ENCODE results near the gene SOX9.

The SOX9 gene

GRCh38 chr17:72120642-72121163 lies at the start of gene SOX9:
Gene SOX9 (plus strand): TSS chr17:72121020. CDS start chr17:72121392, 372 bp downstream.
- no peak for DNase-seq

DNA sequence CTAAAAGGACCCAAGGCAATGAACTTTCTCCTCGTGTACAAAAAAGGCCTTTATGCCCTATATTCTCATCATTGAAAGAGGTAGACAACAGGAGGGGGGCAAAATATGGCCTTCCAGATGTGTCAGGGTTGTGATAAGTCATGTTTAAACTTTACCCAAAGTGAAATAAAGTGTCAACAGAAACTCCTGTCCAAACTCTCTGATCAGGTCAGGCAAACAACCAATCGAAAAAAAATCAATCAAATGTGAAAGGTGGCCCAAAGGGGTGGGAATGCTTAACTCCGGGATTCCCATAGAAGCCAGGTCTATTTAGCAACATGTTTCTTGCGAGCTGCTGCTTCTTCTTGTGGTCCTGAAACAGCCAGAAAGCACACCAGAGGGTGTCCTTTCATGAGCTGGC lies 49.5 kb upstream of the SOX9 start:
- no peak for DNase-seq

- DNase-seq = no peak
Observed at GRCh38 chr17:72075995-72076677, 44.7 kb upstream of the SOX9 start.

GRCh38 chr17:72076678-72077030 lies 44.2 kb upstream of the SOX9 start:
- no peak for DNase-seq

DNA sequence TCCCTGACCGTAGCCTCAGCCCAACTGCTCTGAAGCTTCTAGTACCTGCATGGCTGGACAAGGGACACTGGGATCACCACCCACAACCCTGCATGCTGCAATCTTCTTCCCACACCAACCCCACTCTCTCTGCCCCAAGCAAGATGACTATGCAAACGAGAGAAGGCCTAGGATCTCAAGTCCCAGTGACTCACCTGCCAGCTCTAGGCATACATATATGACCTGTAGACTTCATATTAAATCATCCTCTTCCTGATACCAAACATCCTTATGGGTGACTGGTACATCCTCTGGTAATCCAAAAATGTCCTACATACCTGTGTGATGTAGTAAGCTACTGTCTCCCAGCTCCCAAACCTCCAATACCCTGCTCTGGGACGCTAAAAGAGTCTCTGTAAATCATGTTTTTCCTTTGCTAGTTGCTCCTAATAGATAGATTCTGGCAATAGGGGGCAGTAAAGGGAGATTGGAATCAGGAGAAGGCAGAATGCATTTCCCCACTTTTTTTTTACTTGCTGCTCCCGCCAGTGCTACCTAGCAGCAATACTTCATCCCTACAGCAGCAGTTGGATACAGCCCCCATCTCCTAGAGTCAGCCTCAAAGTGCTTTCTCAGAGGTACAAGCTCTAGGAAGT lies 43.4 kb upstream of the SOX9 start:
- DNase-seq = no peak

GRCh38 chr17:72079700-72080099 lies 41.1 kb upstream of the SOX9 start:
- no peak for DNase-seq

- DNase-seq = no peak
Observed at GRCh38 chr17:72087876-72088275, 32.9 kb upstream of the SOX9 start.

DNA sequence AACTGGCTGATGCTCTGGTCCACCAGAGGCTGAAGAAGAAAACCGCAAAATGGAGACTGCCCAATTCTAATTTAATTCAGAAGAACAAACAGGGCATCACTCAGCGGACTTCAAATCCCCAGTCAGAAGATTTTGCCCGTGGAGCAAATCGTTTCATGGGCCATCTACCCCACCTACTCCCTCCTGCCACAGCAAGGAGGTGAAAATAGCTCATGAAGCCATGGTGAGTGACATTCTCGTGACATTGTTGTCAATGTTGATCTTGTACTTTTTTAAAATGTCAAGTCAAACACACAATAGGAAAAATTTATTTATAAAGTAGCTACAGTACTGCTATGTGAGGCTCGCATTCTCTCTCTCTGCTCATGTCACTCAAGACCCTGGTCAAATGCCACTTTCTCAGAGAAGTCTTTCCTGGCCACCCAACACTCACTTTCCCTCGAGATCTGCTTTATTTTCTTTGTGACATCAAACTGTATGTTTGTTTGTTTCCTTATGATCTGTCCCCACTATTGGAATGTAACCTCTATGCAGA lies 31.3 kb upstream of the SOX9 start:
- DNase-seq = no peak

- no peak for DNase-seq
Observed at GRCh38 chr17:72090108-72090507, 30.7 kb upstream of the SOX9 start.

- DNase-seq = no peak
Observed at GRCh38 chr17:72092710-72093322, 28.0 kb upstream of the SOX9 start.

DNA sequence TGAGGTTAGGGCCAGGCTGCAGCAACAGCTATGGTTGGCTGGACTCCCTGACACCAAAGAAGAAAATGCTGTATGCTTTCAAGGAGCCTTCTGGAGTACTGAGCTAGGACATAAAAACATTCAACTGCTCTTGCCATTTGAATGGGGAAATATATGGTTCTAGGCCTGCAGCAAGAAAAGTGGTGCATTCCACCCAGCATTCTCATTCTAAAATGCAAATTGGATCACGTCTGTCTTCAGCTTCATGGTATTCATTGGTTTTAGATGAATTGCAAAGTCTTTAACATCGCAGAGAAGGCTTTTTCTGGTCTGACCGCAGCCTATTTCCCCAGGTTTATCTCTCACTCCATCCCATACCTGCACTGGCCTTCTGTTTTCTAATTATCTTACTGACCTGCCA lies 27.1 kb upstream of the SOX9 start:
- no peak for DNase-seq

DNA sequence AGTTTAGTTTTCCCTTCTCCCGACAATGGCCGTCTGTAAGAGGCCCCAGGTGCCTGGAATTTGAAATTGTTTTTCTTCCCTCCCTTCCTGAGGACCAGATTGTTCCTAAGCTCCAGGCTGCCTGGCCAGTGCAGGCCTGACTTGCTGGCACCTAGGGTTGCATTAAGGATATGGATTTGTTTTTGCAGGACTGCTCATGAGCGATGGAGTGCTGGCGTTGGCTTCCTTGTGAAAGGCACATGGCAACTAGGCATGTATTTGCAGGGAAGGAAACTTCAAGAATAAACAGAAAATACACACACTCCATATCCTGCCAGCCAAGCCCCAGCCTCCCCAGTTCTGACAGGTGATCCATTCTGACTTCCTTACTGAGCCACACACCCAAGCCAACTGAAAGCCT lies 25.5 kb upstream of the SOX9 start:
- DNase-seq = no peak

GRCh38 chr17:72097144-72097543 lies 23.7 kb upstream of the SOX9 start:
- DNase-seq = no peak

GRCh38 chr17:72099919-72100318 lies 20.9 kb upstream of the SOX9 start:
- DNase-seq = no peak

DNA sequence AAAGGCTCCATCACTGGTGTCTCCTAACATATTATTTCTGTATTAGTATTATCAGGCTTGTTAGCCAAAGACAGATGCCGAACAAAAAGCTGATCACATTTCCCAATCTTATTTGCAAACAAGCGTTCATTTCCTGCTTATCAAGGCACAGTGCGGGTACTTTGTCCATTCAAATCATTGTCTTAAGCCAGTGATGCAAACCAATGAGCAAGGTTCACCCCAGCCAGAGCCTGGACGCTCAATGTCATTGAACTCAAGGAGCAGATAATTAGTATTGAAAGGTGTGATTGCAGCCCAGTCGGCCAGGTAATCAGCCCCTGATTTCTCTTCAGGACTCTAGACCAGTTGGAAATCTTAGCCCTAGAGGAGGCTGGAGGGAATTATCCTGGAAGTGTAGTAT lies 20.4 kb upstream of the SOX9 start:
- no peak for DNase-seq

DNA sequence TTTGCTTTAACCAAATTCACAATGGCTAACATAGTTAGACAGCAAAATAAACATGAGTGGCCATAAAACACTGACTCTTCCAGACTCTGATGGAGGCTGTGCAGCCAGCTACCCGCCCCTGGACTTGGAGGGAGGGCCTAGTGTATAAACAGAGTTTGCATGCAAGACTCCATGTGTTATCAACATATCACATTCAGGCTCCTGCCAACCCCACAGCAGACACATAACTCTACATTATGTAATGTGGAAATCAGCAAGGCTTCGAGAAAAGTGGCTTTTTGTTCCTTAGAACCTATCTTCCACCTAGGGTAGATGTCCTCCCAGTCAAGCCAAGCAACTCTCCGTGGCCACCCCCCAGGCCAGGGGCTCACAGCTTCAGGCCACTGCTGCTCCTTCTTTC lies 19.3 kb upstream of the SOX9 start:
- no peak for DNase-seq

DNA sequence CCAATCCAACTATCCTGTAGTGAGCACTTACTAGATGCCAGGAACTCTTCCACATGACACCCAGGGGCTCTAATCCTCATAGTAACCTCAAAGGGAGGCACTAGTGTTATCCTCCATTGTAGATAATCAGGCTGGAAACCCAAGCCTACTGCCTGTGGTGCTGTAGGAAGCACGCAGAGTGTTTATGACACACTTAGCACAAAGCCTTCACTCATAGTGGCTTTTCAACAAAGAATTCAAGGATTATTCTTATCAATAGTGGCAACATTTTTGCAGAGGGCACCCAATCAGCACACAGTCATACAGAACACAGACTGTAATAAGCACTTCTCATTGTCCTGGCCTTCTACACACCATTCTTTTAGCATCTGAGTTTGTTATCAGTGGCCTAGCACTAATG lies 18.5 kb upstream of the SOX9 start:
- no peak for DNase-seq

- DNase-seq = no peak
Observed at GRCh38 chr17:72104164-72104862, 16.5 kb upstream of the SOX9 start.

GRCh38 chr17:72104863-72105234 lies 16.0 kb upstream of the SOX9 start:
- DNase-seq = no peak

DNA sequence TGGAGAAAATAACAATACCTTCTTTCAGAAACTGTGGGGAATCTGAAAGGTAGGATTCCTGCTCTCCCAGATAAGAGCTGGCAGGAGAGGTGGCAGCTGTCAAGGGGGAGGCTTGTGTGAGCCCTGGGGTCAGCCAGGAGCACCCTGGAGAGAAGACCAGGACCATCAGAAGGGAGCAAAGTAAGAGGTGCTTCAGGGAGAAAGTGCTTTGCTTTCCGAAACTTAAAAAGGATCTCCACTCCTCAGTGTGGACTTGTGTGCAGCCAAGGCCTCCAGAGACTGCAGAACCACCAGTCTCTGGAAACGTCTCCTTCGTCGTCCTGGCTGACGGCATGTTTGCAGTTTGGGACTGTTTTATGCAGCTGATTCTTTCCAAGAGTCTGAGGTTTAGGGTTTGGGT lies 13.7 kb upstream of the SOX9 start:
- DNase-seq = no peak

DNA sequence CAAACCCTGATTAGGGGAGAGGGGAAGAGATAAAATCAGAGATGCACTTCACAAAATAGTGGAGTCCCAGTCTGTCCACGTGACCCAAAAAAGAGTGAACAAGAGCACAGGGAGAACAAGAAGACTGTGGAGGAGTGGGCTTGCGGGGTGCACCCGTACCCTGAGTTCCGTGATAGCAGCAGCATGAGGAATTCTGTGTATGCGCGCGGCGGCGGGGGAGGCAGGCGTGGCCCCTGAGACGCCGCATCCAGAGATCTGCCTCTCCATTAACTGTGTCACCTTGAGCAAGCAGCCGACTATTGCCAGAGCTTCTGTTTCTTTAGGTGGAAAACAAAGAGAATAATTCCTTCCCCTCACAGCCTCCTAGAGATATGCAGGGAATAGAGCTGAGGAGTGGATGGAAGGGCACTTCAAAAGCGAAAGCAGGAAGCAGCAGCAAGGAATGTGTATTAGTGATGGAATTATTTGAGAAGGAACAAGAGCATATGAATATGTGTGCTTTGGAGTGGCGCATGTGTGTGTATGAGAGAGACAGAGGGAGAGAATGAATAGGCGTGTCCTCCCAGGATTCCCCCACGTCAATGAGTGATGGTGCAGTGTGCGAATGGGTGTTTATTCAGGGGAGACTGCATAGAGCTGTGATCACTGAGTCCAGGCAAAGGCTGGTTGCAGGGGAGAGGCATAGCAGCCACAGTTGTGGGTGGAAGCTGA lies 10.4 kb upstream of the SOX9 start:
- no peak for DNase-seq

DNA sequence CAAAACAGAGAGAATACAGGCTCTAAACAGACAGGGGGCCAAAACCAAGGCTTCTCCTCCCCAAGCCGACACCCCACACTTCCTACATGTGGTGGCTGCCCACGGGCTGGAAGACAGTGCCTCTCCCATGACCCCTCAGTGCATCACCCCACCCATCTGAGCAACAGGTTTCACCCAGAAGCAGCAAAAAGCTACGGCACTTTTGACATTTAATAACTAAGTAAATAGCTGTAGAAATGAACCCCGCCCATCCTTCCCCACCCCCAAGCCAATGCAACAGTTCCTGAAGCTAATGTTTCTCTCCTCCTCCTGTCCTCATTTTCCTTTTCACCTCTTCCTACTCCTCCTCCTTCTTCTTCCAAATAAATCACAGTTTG lies 9.9 kb upstream of the SOX9 start:
- no peak for DNase-seq

GRCh38 chr17:72111336-72111923 lies 9.4 kb upstream of the SOX9 start:
- no peak for DNase-seq
